Hematopoietic multipotent progenitor cell (in vitro differentiated cells): ENCODE measurements around the gene MYBPC2. TPM values are rescaled to one million over a fixed set of nuclear protein-coding genes. Genes with fewer than 3 reads are reported as not detected.
A peak's percentile ranks its signal among the peaks of the same experiment; 100 is the strongest.

Experiments used
- DNase-seq, 3 donors: peaks; one replicate each; pipeline ENCODE4 v3.0.0-alpha.2; 2011 to 2015; ENCODE audit warnings: low read depth in 2 of 3, low spot score in 2 of 3
- total RNA-seq: library from RNA; depleted of rRNA; stranded (reverse); fragments of >200 nt; gene quantifications from one replicate; pipeline ENCODE4 v1.2.3, GENCODE V29; 2012

Gene MYBPC2
- total RNA-seq, 1 donor, result 0.27 TPM

- DNase-seq, result no peak
Measured at GRCh38 chr19:50477751-50478515, 45.2 kb downstream of the MYBPC2 start.

- peak in 1 of 3 donors; percentile 43 for DNase-seq
Measured at GRCh38 chr19:50478901-50479715, 46.4 kb downstream of the MYBPC2 start.

- DNase-seq, result no peak
Measured at GRCh38 chr19:50479761-50480251, 47.1 kb downstream of the MYBPC2 start.

- no peak for DNase-seq
Measured at GRCh38 chr19:50480281-50481111, 47.8 kb downstream of the MYBPC2 start.

- DNase-seq, result no peak
Measured at GRCh38 chr19:50481351-50482149, 48.9 kb downstream of the MYBPC2 start.

GRCh38 chr19:50482271-50482855 is 49.7 kb downstream of the MYBPC2 start:
- DNase-seq, result no peak

DNA sequence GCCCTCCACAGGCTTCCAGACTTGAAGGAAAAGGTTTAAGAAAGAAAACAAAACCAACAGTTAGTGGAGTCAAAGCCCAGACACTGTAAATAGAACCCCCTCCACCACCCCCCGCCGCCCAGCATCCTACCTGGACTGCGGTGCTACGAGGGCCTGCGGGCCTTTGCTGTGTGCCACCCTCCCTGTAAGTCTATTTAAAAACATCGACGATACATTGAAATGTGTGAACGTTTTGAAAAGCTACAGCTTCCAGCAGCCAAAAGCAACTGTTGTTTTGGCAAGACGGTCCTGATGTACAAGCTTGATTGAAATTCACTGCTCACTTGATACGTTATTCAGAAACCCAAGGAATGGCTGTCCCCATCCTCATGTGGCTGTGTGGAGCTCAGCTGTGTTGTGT is 50.2 kb downstream of the MYBPC2 start:
- no peak for DNase-seq

GRCh38 chr19:50485284-50485955 is 52.7 kb downstream of the MYBPC2 start:
- DNase-seq, result no peak

DNA sequence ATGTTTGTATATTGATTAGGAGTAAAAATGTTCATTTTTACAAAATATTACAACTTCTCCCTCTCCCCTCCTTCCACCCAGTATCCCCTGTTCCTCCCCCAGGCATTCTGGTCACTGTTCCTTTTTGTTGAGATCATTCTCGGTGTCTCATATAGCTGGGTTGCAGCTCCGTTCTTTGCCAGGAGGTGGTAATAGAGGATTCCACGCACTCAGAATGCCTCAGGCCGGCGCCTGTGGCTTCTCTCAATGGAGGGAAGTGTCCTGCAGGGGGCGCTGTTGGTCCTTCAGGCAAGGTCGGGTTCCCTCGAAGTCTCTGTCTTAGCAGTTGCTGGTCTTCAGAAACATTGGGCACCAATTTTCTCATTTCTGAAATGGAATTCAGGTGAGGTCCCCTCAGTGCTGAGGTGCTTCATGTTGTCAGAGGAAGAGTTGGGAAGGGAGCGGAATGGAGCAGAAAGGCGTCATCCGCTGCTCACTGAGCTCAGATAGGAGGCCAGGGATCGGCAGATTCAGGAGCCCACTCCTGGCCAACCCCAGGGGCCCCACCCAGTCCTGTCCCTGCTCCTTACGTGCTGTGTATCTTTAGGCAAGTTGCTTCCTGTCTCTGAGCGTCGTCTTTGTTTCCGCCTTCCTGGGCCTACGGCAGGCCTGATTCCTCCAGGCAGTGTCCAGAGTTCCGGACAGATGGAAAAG is 54.3 kb downstream of the MYBPC2 start:
- DNase-seq, result peak in 2 of 3 donors; percentile 71 to 76

DNA sequence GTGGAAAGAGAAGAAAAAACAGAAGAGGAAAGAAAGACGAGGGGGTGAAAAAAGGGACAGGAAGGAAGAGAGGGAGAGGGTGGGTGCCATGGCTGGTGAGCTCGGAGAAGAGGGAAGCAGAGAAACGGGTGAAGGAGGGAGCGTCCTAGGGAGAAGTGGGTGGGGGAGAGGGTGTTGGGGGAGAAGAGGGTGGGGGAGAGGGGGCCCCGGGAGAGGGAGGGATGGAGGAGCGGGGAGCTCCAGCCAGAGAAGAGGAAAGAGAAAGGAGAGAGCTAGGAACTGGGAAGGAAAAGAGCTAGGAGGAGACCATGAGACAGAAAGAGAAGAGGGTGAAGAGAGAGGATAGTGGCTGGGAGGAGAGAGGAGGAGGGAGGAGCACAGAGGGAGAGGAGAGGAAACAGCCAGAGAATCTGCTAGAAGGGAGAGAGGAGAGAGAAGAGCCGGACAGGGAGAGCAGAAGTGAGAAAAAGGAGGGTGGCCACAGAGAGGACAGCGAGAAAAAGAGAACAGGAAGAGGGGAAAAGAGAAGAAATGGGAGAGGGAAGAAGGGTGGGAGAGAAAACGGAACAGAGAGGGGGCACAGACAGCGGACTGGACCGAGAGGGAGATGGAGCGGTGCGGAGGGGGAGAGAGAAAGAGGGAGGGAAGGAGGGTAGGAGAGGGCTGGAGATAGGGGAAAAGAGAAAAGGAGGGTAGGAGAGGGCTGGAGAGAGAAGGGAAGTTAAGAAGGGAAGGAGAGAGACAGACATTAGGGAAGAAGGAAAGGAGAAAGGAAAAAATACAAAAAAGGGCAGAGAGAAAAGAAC is 55.9 kb downstream of the MYBPC2 start:
- DNase-seq, result no peak

DNA sequence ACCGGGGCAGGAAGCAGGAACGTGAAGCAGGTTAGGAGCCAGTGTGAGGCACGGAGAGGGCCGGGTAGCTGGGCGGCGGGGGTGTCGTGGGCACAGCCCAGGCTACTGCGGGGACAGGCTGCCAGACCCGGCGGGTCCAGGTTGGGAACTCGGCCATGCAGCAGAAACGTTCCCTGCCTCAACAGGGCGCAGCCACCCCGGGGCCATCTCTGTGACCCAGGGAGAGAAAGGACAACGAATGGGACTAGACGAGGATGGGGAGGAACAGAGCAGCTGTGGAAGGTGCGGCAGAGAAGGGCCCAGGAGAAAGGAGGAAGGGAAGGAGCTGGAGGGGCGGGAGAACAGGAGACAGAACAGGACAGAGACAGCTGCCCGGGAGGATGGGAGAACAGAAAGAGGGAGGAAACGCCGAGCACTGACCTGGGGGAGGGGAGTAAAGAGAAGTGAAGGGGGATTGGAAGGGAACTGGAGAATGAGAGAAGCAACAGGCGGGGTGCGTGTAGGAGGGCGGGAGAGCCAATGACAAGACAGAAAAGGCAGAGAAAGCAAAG is 56.8 kb downstream of the MYBPC2 start:
- DNase-seq, result no peak

- DNase-seq, result no peak
Measured at GRCh38 chr19:50490411-50490811, 57.7 kb downstream of the MYBPC2 start.

- DNase-seq, result no peak
Measured at GRCh38 chr19:50490991-50491472, 58.3 kb downstream of the MYBPC2 start.

- peak in 2 of 3 donors; percentile 31 to 59 for DNase-seq
Measured at GRCh38 chr19:50492303-50493052, 59.8 kb downstream of the MYBPC2 start.

DNA sequence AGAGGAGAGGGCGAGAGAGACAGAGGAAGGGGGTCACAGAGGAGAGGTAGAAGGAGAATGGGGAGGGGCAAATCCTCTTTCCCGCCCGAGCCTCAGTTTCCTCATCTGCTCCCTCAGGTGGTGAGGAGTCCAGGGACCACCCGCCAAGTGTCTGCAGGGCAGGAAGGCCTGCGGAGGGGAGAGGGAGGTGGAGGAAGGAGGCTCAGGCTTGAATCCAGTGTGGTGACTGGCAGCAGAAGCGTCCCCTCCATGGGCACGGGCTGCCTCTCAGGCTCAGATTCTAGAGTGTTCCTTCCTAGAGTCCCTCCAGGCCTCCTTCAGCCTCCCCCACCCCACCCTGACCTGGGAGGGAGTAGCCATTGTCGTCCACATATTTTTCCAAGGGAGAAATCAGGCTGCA is 60.5 kb downstream of the MYBPC2 start:
- no peak for DNase-seq

GRCh38 chr19:50494186-50495019 is 61.7 kb downstream of the MYBPC2 start:
- DNase-seq, result no peak
